Left lung (tissue), 10 donors: ENCODE data around the gene HDAC4. TPM values are rescaled to one million over a fixed set of nuclear protein-coding genes. Genes with fewer than 3 reads are reported as not detected.

ENCODE experiments used
- ATAC-seq: fragments of 200-7000 bp; cut with Tn5 transposase; one replicate; pipeline ENCODE4 v1.9.1; 2020; ENCODE audit warnings: moderate library complexity
- DNase-seq, 4 donors: peaks; one replicate each; pipeline ENCODE4 v3.0.0-alpha.2; 2013 to 2020
- H3K27ac ChIP-seq, 2 donors: fragments of 200-600 bp; sonication (generic) in 1 of 2; one replicate each; pipeline versions ENCODE4 v1.5.0 to v1.8.0; 2020 to 2021
- H3K27me3 ChIP-seq, 2 donors: fragments of 200-600 bp; sonication (generic) in 1 of 2; one replicate each; pipeline versions ENCODE4 v1.5.0 to v1.8.0; 2020 to 2021
- H3K36me3 ChIP-seq, 2 donors: fragments of 200-600 bp; sonication (generic) in 1 of 2; one replicate each; pipeline versions ENCODE4 v1.5.0 to v1.8.0; 2020 to 2021
- H3K4me1 ChIP-seq, 2 donors: fragments of 200-600 bp; one replicate each; pipeline ENCODE4 v1.8.0; 2021
- H3K4me3 ChIP-seq, 2 donors: fragments of 200-600 bp; sonication (generic) in 1 of 2; one replicate each; pipeline versions ENCODE4 v1.5.0 to v1.8.0; 2020 to 2021; ENCODE audit warnings: mild to moderate bottlenecking in 1 of 2
- H3K9me3 ChIP-seq, 2 donors: fragments of 200-600 bp; sonication (generic) in 1 of 2; one replicate each; pipeline versions ENCODE4 v1.5.0 to v1.8.0; 2020 to 2021
- CTCF ChIP-seq, 2 donors: fragments of 200-600 bp; sonication (generic) in 1 of 2; IDR thresholded peaks; one replicate each; pipeline versions ENCODE4 v1.5.0 to v1.8.0; 2021; ENCODE audit warnings: antibody characterized with exemption in 2 of 2
- intact Hi-C, 2 donors: fragments of 100-400 bp; cut with DNase I; formaldehyde crosslinking; loops; one replicate each; pipeline versions ENCODE4 v1.11.2 to v1.14.2; 2022
- polyA plus RNA-seq, 6 donors: library from polyadenylated mRNA; unstranded; fragments of 120-200 nt; gene quantifications; one replicate each; pipeline ENCODE4 v1.2.1, GENCODE V29; 2013; ENCODE audit not compliant: insufficient read length in 6 of 6
- total RNA-seq, 2 donors: library from RNA; stranded (reverse); fragmentation: NEBNext Ultra II Directional; extraction: Animal tissue kit (Norgen Biotek cat#: 25700); gene quantifications; one replicate each; pipeline ENCODE4 v1.2.1, GENCODE V29; 2021
- donor health status: DM: no; HTN: yes; CAD: no.
- donor health status: DM: no; HTN: no; CAD: no.

The HDAC4 gene
- total and polyA plus RNA-seq, 8 donors: 9.9 to 36.8 (median 12.8) TPM

- no peaks in the 10 kb centered on the region for H3K27me3 ChIP-seq
- no peak overlapping the region for H3K27ac ChIP-seq
- H3K4me1 ChIP-seq: no peaks in the 10 kb centered on the region
- H3K36me3 ChIP-seq: peaks cover 0 to 94% of the 10 kb centered on the region in 2 donors
- no peak for ATAC-seq
- DNase-seq: no peak
- no peaks in the 10 kb centered on the region for H3K9me3 ChIP-seq
- intact Hi-C loops: no loop called here
- H3K4me3 ChIP-seq: no peak overlapping the region
- no peak for TF ChIP-seq CTCF (IDR thresholded peaks at IDR 0.05)
Measured at GRCh38 chr2:239101071-239101470, 299.7 kb downstream of the HDAC4 start.

- ATAC-seq (no peak), DNase-seq (no peak)
- H3K36me3 ChIP-seq: peaks cover 0 to 94% of the 10 kb centered on the region in 2 donors
- H3K9me3 ChIP-seq: no peaks in the 10 kb centered on the region
- no peak overlapping the region for H3K4me3 ChIP-seq
- no peaks in the 10 kb centered on the region for H3K4me1 ChIP-seq
- TF ChIP-seq CTCF (IDR thresholded peaks at IDR 0.05): no peak
- H3K27ac ChIP-seq: no peak overlapping the region
- no peaks in the 10 kb centered on the region for H3K27me3 ChIP-seq
- intact Hi-C loops: no loop called here
Measured at GRCh38 chr2:239099474-239099873, 301.3 kb downstream of the HDAC4 start.

- intact Hi-C loops: no loop called here
- Histone ChIP-seq H3K27ac (no peak overlapping the region), H3K36me3 (peaks cover 0 to 94% of the 10 kb centered on the region in 2 donors), H3K27me3 (no peaks in the 10 kb centered on the region), H3K9me3 (no peaks in the 10 kb centered on the region), H3K4me3 (no peak overlapping the region), H3K4me1 (no peaks in the 10 kb centered on the region)
- no peak for TF ChIP-seq CTCF (IDR thresholded peaks at IDR 0.05)
- ATAC-seq (no peak), DNase-seq (no peak)
Measured at GRCh38 chr2:239098288-239098970, 302.4 kb downstream of the HDAC4 start.

- Histone ChIP-seq H3K27me3 (no peaks in the 10 kb centered on the region), H3K36me3 (peaks cover 0 to 94% of the 10 kb centered on the region in 2 donors), H3K4me3 (no peak overlapping the region), H3K27ac (no peak overlapping the region), H3K9me3 (no peaks in the 10 kb centered on the region), H3K4me1 (no peaks in the 10 kb centered on the region)
- no peak for TF ChIP-seq CTCF (IDR thresholded peaks at IDR 0.05)
- DNase-seq (no peak), ATAC-seq (no peak)
- intact Hi-C loops: no loop called here
Measured at GRCh38 chr2:239097428-239097696, 303.5 kb downstream of the HDAC4 start.

GRCh38 chr2:239096676-239097427, 304.0 kb downstream of the HDAC4 start:
- Histone ChIP-seq H3K9me3 (no peaks in the 10 kb centered on the region), H3K36me3 (peaks cover 0 to 94% of the 10 kb centered on the region in 2 donors), H3K4me3 (no peak overlapping the region), H3K4me1 (no peaks in the 10 kb centered on the region), H3K27ac (no peak overlapping the region), H3K27me3 (no peaks in the 10 kb centered on the region)
- DNase-seq (no peak), ATAC-seq (no peak)
- TF ChIP-seq CTCF (IDR thresholded peaks at IDR 0.05): no peak
- intact Hi-C loops: no loop called here
